ENCODE data around the gene COMMD10. TPM values are rescaled to one million over a fixed set of nuclear protein-coding genes. Genes with fewer than 3 reads are reported as not detected.

The COMMD10 gene
- total and polyA plus RNA-seq, 2 of the 4 experiments (the other 2 are of a cell fraction) = 12.8 to 20.4 TPM

- no CpG with 5 or more reads among the region's 3 CpGs for WGBS, 2 experiments (ENCODE audit: extremely low coverage in 2 of 2, insufficient read length in 1 of 2)
- H3K4me3 ChIP-seq (ENCODE audit: insufficient read depth, low read depth, low read length) = no peak overlapping the region
- TF ChIP-seq FOS (IDR thresholded peaks at IDR 0.05; ENCODE audit: low read depth, low read length) = no peak
- no peak for TF ChIP-seq MAFK (IDR thresholded peaks at IDR 0.05; ENCODE audit: low read depth, low read length)
- no peak for TF ChIP-seq RCOR1 (IDR thresholded peaks at IDR 0.05; ENCODE audit: insufficient replicate concordance, low read length)
- no peak for TF ChIP-seq CEBPB (IDR thresholded peaks at IDR 0.05; ENCODE audit: low read depth, low read length)
- TF ChIP-seq POLR2A (IDR thresholded peaks at IDR 0.05; ENCODE audit: low read depth, low read length) = no peak
- no peak for TF ChIP-seq CTCF (conservative IDR thresholded peaks at IDR 0.05; ENCODE audit: low read depth, low read length)
- no peak for TF ChIP-seq BHLHE40 (IDR thresholded peaks at IDR 0.05; ENCODE audit: low read depth, low read length)
- ATAC-seq (ENCODE audit: low read depth) (no peak), DNase-seq (no peak)
- H2BK15ac ChIP-seq (ENCODE audit: low read depth, low read length) = no peak overlapping the region
- ChIA-PET CTCF (interaction anchor here (0.6 kb wide), 1 partner anchor 714 kb away, joined by 5 read pairs; no protein-coding TSS in a partner anchor), POLR2A (ENCODE audit: unreplicated experiment) (no interaction called here)
- no peak overlapping the region for H4K5ac ChIP-seq (ENCODE audit: low read depth, low read length)
- H3K79me1 ChIP-seq (ENCODE audit: low read depth in 1 of 2, low read length in 2 of 2) = no peaks in the 10 kb centered on the region
- no peak overlapping the region for H2AK9ac ChIP-seq (replicated peaks; ENCODE audit: low read depth, low read length, poor library complexity)
- H4K91ac ChIP-seq (ENCODE audit: insufficient read depth, low read depth, low read length) = no peak overlapping the region
- H3K18ac ChIP-seq (ENCODE audit: low read depth, low read length) = no peak overlapping the region
- H3K56ac ChIP-seq (ENCODE audit: extremely low read depth, insufficient read depth, low read length) = no peak overlapping the region
- H3K9ac ChIP-seq (ENCODE audit: low read depth, low read length) = no peak overlapping the region
- no peaks in the 10 kb centered on the region for H3K4me1 ChIP-seq (ENCODE audit: control insufficient read depth, insufficient read depth, low read length)
- H3K9me1 ChIP-seq (ENCODE audit: insufficient read depth, low read length) = no peaks in the 10 kb centered on the region
- in situ Hi-C loops (cut with MboI; ENCODE audit: low sequenced_read_pairs) (loop anchor here (25.0 kb wide), 1 partner anchor 752 kb away; no protein-coding TSS in a partner anchor), intact Hi-C loops (cut with micrococcal nuclease) (no loop called here), dilution Hi-C loops (cut with HindIII; ENCODE audit: low sequenced_read_pairs, unreplicated experiment) (no loop called here)
- H4K8ac ChIP-seq (ENCODE audit: low read depth in 2 of 2, low read length in 2 of 2) = no peak overlapping the region
- H3K4ac ChIP-seq (ENCODE audit: low read depth, low read length) = no peak overlapping the region
- H2BK120ac ChIP-seq (ENCODE audit: low read depth, low read length) = no peak overlapping the region
- no peaks in the 10 kb centered on the region for H3K36me3 ChIP-seq (ENCODE audit: control insufficient read depth, insufficient read depth, low read length)
- no peak overlapping the region for H3K4me2 ChIP-seq (ENCODE audit: low read depth, low read length)
- H3K27me3 ChIP-seq (ENCODE audit: control insufficient read depth, insufficient read depth, low read length) = peaks cover 1% of the 10 kb centered on the region; the same call in 1 of the 2 replicates
- no peak overlapping the region for H3K14ac ChIP-seq (replicated peaks; ENCODE audit: low read depth, low read length)
- H4K20me1 ChIP-seq (ENCODE audit: insufficient read depth, low read length) = no peaks in the 10 kb centered on the region
- H3K23ac ChIP-seq (ENCODE audit: low read depth, low read length) = no peak overlapping the region; the same call in 1 of the 2 replicates
- H3K27ac ChIP-seq (ENCODE audit: insufficient read depth, low read length) = no peak overlapping the region
- no TSS peak for BruUV-seq (replicated peaks)
- no peak overlapping the region for H2BK5ac ChIP-seq (ENCODE audit: low read depth, low read length, poor library complexity, severe bottlenecking)
- H2AFZ ChIP-seq (replicated peaks; ENCODE audit: low read length, poor library complexity) = no peak overlapping the region
- H2BK20ac ChIP-seq (ENCODE audit: low read depth, low read length) = 0 out of 2 replicates have a peak overlapping the region, but pooled peaks have one; percentile 45
- no peaks in the 10 kb centered on the region for H3K9me3 ChIP-seq (ENCODE audit: control insufficient read depth, insufficient read depth, low read length)
- no peak overlapping the region for H2AK5ac ChIP-seq (ENCODE audit: low read depth, low read length)
Observed at GRCh38 chr5:116063950-116064349, 20.9 kb upstream of the COMMD10 start.

Measured in IMR-90 (cell line).